ENCODE measurements around the gene HEMGN.

DNA sequence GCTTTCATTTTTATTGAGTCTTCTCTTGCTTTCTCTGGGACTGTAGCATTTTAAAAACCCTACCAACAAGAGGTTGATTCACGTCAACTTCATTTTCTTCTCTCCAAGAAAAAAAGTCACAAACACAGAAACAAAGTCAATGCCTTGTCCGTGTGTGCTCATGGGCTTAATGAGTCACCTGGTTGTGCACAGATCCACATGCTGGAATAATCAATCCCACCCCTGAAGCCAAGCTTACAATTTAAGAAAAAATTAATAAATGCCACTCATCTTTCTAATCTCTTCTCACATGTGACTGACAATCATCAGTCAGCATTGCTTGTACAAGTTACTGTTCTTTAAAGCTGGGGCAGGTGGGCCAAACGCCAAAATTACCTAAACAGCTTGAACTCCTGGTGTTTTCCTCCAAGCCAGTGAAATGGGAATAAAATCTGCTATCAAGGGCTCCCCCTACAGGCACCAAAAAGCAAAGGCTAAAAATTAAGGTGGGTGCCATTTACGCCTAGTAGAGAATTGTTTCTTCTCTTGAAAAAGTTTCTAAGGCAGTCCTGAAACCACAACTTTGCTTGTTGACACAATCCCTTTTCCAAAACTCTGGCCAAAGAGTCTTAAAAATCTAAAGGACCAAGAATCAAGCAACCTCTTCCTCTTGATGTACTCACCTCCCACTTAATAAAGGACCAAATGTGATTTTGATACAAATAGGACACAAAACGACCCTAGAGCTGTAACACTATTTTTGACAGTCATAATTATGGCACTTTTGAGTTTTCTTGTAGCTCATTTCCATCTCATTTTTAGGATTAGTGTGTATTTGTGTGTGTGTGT lies 37.0 kb downstream of the HEMGN start:
- TF ChIP-seq, protein P1, sequence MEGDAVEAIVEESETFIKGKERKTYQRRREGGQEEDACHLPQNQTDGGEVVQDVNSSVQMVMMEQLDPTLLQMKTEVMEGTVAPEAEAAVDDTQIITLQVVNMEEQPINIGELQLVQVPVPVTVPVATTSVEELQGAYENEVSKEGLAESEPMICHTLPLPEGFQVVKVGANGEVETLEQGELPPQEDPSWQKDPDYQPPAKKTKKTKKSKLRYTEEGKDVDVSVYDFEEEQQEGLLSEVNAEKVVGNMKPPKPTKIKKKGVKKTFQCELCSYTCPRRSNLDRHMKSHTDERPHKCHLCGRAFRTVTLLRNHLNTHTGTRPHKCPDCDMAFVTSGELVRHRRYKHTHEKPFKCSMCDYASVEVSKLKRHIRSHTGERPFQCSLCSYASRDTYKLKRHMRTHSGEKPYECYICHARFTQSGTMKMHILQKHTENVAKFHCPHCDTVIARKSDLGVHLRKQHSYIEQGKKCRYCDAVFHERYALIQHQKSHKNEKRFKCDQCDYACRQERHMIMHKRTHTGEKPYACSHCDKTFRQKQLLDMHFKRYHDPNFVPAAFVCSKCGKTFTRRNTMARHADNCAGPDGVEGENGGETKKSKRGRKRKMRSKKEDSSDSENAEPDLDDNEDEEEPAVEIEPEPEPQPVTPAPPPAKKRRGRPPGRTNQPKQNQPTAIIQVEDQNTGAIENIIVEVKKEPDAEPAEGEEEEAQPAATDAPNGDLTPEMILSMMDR (IDR thresholded peaks at IDR 0.05 in 8 of 11, conservative IDR thresholded peaks at IDR 0.05 in 3 of 11) = peak; percentile 18 to 81 (median 70)
- no peak for TF ChIP-seq POLR2A (IDR thresholded peaks at IDR 0.05)
